ENCODE results near the gene MMD. TPM values are rescaled to one million over a fixed set of nuclear protein-coding genes. Genes with fewer than 3 reads are reported as not detected.
"Not testable (repeated sequence)": the region's sequence is repeated elsewhere in the genome, so short reads cannot be mapped to it uniquely, and the experiment has no call there.

Gene MMD
- polyA plus RNA-seq, 4 donors: 4.0 to 12.5 (median 10.3) TPM

- Histone ChIP-seq H3K9me3 (ENCODE audit: control insufficient read depth in 2 of 2, insufficient read depth in 1 of 2, low read depth in 1 of 2, low read length in 1 of 2) (no peaks in the 10 kb centered on the region), H3K27ac (ENCODE audit: low read depth in 1 of 3, low read length in 2 of 3) (no peak overlapping the region), H3K27me3 (ENCODE audit: control insufficient read depth in 3 of 3, insufficient read depth in 3 of 3, low read length in 3 of 3) (no peaks in the 10 kb centered on the region), H3K36me3 (ENCODE audit: control insufficient read depth in 3 of 3, insufficient read depth in 2 of 3, low read depth in 1 of 3, low read length in 3 of 3) (no peaks in the 10 kb centered on the region), H3K4me1 (ENCODE audit: control insufficient read depth in 3 of 3, insufficient read depth in 2 of 3, low read depth in 1 of 3, low read length in 2 of 3) (peaks cover 0 to 16% (median 11%) of the 10 kb centered on the region in 3 donors), H3K4me3 (ENCODE audit: low read depth in 1 of 3, low read length in 3 of 3) (no peak overlapping the region)
- FAIRE-seq: no peak
- WGBS, 3 donors: 67 to 76% (median 74%) methylated on average over 7 of the region's 7 CpGs
- DNase-seq: peak; percentile 37 to 64
Measured at GRCh38 chr17:55450232-55450825, 28.7 kb upstream of the MMD start.

- no peak for FAIRE-seq
- H3K4me3 ChIP-seq (ENCODE audit: low read depth in 1 of 3, low read length in 3 of 3): no peak overlapping the region
- H3K27me3 ChIP-seq (ENCODE audit: control insufficient read depth in 3 of 3, insufficient read depth in 3 of 3, low read length in 3 of 3): no peaks in the 10 kb centered on the region
- no peaks in the 10 kb centered on the region for H3K9me3 ChIP-seq (ENCODE audit: control insufficient read depth in 2 of 2, insufficient read depth in 1 of 2, low read depth in 1 of 2, low read length in 1 of 2)
- 52 to 67% (median 63%) methylated on average over 4 of the region's 4 CpGs for WGBS, 3 donors
- H3K4me1 ChIP-seq (ENCODE audit: control insufficient read depth in 3 of 3, insufficient read depth in 2 of 3, low read depth in 1 of 3, low read length in 2 of 3): peaks cover 4 to 27% (median 16%) of the 10 kb centered on the region in 3 donors
- H3K36me3 ChIP-seq (ENCODE audit: control insufficient read depth in 3 of 3, insufficient read depth in 2 of 3, low read depth in 1 of 3, low read length in 3 of 3): no peaks in the 10 kb centered on the region
- no peak overlapping the region for H3K27ac ChIP-seq (ENCODE audit: low read depth in 1 of 3, low read length in 2 of 3)
- no peak for DNase-seq
Measured at GRCh38 chr17:55448681-55449080, 27.0 kb upstream of the MMD start.

GRCh38 chr17:55446581-55447205, 25.1 kb upstream of the MMD start:
- 15 to 53% (median 31%) methylated on average over 4 of the region's 4 CpGs for WGBS, 3 donors
- FAIRE-seq: no peak

GRCh38 chr17:55446004-55446403, 24.4 kb upstream of the MMD start:
- 89 to 100% (median 96%) methylated on average over 4 of the region's 4 CpGs for WGBS, 3 donors
- H3K36me3 ChIP-seq (ENCODE audit: control insufficient read depth in 3 of 3, insufficient read depth in 2 of 3, low read depth in 1 of 3, low read length in 3 of 3); H3K27me3 ChIP-seq (ENCODE audit: control insufficient read depth in 3 of 3, insufficient read depth in 3 of 3, low read length in 3 of 3); H3K27ac ChIP-seq (ENCODE audit: low read depth in 1 of 3, low read length in 2 of 3); H3K9me3 ChIP-seq (ENCODE audit: control insufficient read depth in 2 of 2, insufficient read depth in 1 of 2, low read depth in 1 of 2, low read length in 1 of 2); FAIRE-seq; DNase-seq; H3K4me3 ChIP-seq (ENCODE audit: low read depth in 1 of 3, low read length in 3 of 3): not testable (repeated sequence)
- peaks cover 7 to 23% (median 13%) of the 10 kb centered on the region in 3 donors for H3K4me1 ChIP-seq (ENCODE audit: control insufficient read depth in 3 of 3, insufficient read depth in 2 of 3, low read depth in 1 of 3, low read length in 2 of 3)

More at GRCh38 chr17:55446581-55447205, 25.1 kb upstream of the MMD start:
- Histone ChIP-seq H3K27ac (ENCODE audit: low read depth in 1 of 3, low read length in 2 of 3) (no peak overlapping the region), H3K4me1 (ENCODE audit: control insufficient read depth in 3 of 3, insufficient read depth in 2 of 3, low read depth in 1 of 3, low read length in 2 of 3) (peaks cover 7 to 27% (median 16%) of the 10 kb centered on the region in 3 donors), H3K27me3 (ENCODE audit: control insufficient read depth in 3 of 3, insufficient read depth in 3 of 3, low read length in 3 of 3) (no peaks in the 10 kb centered on the region), H3K9me3 (ENCODE audit: control insufficient read depth in 2 of 2, insufficient read depth in 1 of 2, low read depth in 1 of 2, low read length in 1 of 2) (no peaks in the 10 kb centered on the region), H3K36me3 (ENCODE audit: control insufficient read depth in 3 of 3, insufficient read depth in 2 of 3, low read depth in 1 of 3, low read length in 3 of 3) (no peaks in the 10 kb centered on the region), H3K4me3 (ENCODE audit: low read depth in 1 of 3, low read length in 3 of 3) (no peak overlapping the region)
- DNase-seq: no peak

- Histone ChIP-seq H3K36me3 (ENCODE audit: control insufficient read depth in 3 of 3, insufficient read depth in 2 of 3, low read depth in 1 of 3, low read length in 3 of 3) (no peaks in the 10 kb centered on the region), H3K4me3 (ENCODE audit: low read depth in 1 of 3, low read length in 3 of 3) (no peak overlapping the region), H3K27ac (ENCODE audit: low read depth in 1 of 3, low read length in 2 of 3) (peak overlapping the region in 2 of 3 donors; percentile 38 to 45), H3K27me3 (ENCODE audit: control insufficient read depth in 3 of 3, insufficient read depth in 3 of 3, low read length in 3 of 3) (no peaks in the 10 kb centered on the region), H3K9me3 (ENCODE audit: control insufficient read depth in 2 of 2, insufficient read depth in 1 of 2, low read depth in 1 of 2, low read length in 1 of 2) (no peaks in the 10 kb centered on the region), H3K4me1 (ENCODE audit: control insufficient read depth in 3 of 3, insufficient read depth in 2 of 3, low read depth in 1 of 3, low read length in 2 of 3) (peaks cover 7 to 13% (median 12%) of the 10 kb centered on the region in 3 donors)
- 28 to 54% (median 41%) methylated on average over 6 of the region's 6 CpGs for WGBS, 3 donors
- FAIRE-seq (no peak), DNase-seq (no peak)
Measured at GRCh38 chr17:55444471-55445441, 23.1 kb upstream of the MMD start.

GRCh38 chr17:55443904-55444303, 22.3 kb upstream of the MMD start:
- Histone ChIP-seq H3K36me3 (ENCODE audit: control insufficient read depth in 3 of 3, insufficient read depth in 2 of 3, low read depth in 1 of 3, low read length in 3 of 3) (no peaks in the 10 kb centered on the region), H3K9me3 (ENCODE audit: control insufficient read depth in 2 of 2, insufficient read depth in 1 of 2, low read depth in 1 of 2, low read length in 1 of 2) (no peaks in the 10 kb centered on the region), H3K27ac (ENCODE audit: low read depth in 1 of 3, low read length in 2 of 3) (peak overlapping the region in 1 of 3 donors; percentile 45), H3K27me3 (ENCODE audit: control insufficient read depth in 3 of 3, insufficient read depth in 3 of 3, low read length in 3 of 3) (no peaks in the 10 kb centered on the region), H3K4me3 (ENCODE audit: low read depth in 1 of 3, low read length in 3 of 3) (no peak overlapping the region), H3K4me1 (ENCODE audit: control insufficient read depth in 3 of 3, insufficient read depth in 2 of 3, low read depth in 1 of 3, low read length in 2 of 3) (peaks cover 7 to 13% (median 12%) of the 10 kb centered on the region in 3 donors)
- DNase-seq (no peak), FAIRE-seq (no peak)
- WGBS, 3 donors: 92 to 96% (median 93%) methylated on average over 10 of the region's 10 CpGs

- 79 to 93% (median 83%) methylated on average over 6 of the region's 6 CpGs for WGBS, 3 donors
- no peak overlapping the region for H3K27ac ChIP-seq (ENCODE audit: low read depth in 1 of 3, low read length in 2 of 3)
- H3K27me3 ChIP-seq (ENCODE audit: control insufficient read depth in 3 of 3, insufficient read depth in 3 of 3, low read length in 3 of 3): no peaks in the 10 kb centered on the region
- no peaks in the 10 kb centered on the region for H3K9me3 ChIP-seq (ENCODE audit: control insufficient read depth in 2 of 2, insufficient read depth in 1 of 2, low read depth in 1 of 2, low read length in 1 of 2)
- H3K36me3 ChIP-seq (ENCODE audit: control insufficient read depth in 3 of 3, insufficient read depth in 2 of 3, low read depth in 1 of 3, low read length in 3 of 3): no peaks in the 10 kb centered on the region
- H3K4me1 ChIP-seq (ENCODE audit: control insufficient read depth in 3 of 3, insufficient read depth in 2 of 3, low read depth in 1 of 3, low read length in 2 of 3): peaks cover 7 to 13% (median 12%) of the 10 kb centered on the region in 3 donors
- DNase-seq: no peak
- no peak for FAIRE-seq
- no peak overlapping the region for H3K4me3 ChIP-seq (ENCODE audit: low read depth in 1 of 3, low read length in 3 of 3)
Measured at GRCh38 chr17:55442953-55443683, 21.5 kb upstream of the MMD start.

GRCh38 chr17:55442462-55442861, 20.8 kb upstream of the MMD start:
- DNase-seq: no peak
- Histone ChIP-seq H3K9me3 (ENCODE audit: control insufficient read depth in 2 of 2, insufficient read depth in 1 of 2, low read depth in 1 of 2, low read length in 1 of 2) (no peaks in the 10 kb centered on the region), H3K4me3 (ENCODE audit: low read depth in 1 of 3, low read length in 3 of 3) (no peak overlapping the region), H3K4me1 (ENCODE audit: control insufficient read depth in 3 of 3, insufficient read depth in 2 of 3, low read depth in 1 of 3, low read length in 2 of 3) (peaks cover 7 to 13% (median 12%) of the 10 kb centered on the region in 3 donors), H3K27me3 (ENCODE audit: control insufficient read depth in 3 of 3, insufficient read depth in 3 of 3, low read length in 3 of 3) (no peaks in the 10 kb centered on the region), H3K27ac (ENCODE audit: low read depth in 1 of 3, low read length in 2 of 3) (peak overlapping the region in 2 of 3 donors; percentile 15 to 25), H3K36me3 (ENCODE audit: control insufficient read depth in 3 of 3, insufficient read depth in 2 of 3, low read depth in 1 of 3, low read length in 3 of 3) (no peaks in the 10 kb centered on the region)
- 33 to 49% (median 49%) methylated on average over 5 of the region's 5 CpGs for WGBS, 3 donors
- FAIRE-seq: no peak
